HG03045 (cell line): Measurements from ENCODE around the gene ZNF479.
"Not testable (repeated sequence)": the region's sequence is repeated elsewhere in the genome, so short reads cannot be mapped to it uniquely, and the experiment has no call there.

Source experiments
- ATAC-seq: cut with Tn5 transposase; IDR thresholded peaks from one replicate; pipeline ENCODE4 v1.9.1; 2021; ENCODE audit warnings: mild to moderate bottlenecking, moderate library complexity; ENCODE audit not compliant: unreplicated experiment

Gene ZNF479

GRCh38 chr7:57132336-57132735 is at the start of gene ZNF479:
ZNF479 (minus strand) TSS chr7:57132436; CDS start chr7:57132324, 112 bp downstream.
- ATAC-seq = not testable (repeated sequence)

- no peak for ATAC-seq
These were observed 49.8 kb upstream of the ZNF479 start for GRCh38 chr7:57182031-57182430.

- no peak for ATAC-seq
These were observed 49.0 kb upstream of the ZNF479 start for GRCh38 chr7:57181281-57181680.

GRCh38 chr7:57179776-57180415 is 47.7 kb upstream of the ZNF479 start:
- ATAC-seq = no peak

- no peak for ATAC-seq
These were observed 46.5 kb upstream of the ZNF479 start for GRCh38 chr7:57178768-57179139.

GRCh38 chr7:57177856-57178767 is 45.9 kb upstream of the ZNF479 start:
- no peak for ATAC-seq

GRCh38 chr7:57176928-57177635 is 44.8 kb upstream of the ZNF479 start:
- ATAC-seq = no peak

GRCh38 chr7:57165285-57165899 is 33.2 kb upstream of the ZNF479 start:
- ATAC-seq = no peak

- ATAC-seq = not testable (repeated sequence)
These were observed 12.0 kb downstream of the ZNF479 start for GRCh38 chr7:57120123-57120784.
